Limb (tissue), 2 donors: ENCODE measurements around the gene COL7A1.

Source experiments
- DNase-seq, 2 donors: peaks; one replicate each; pipeline ENCODE4 v3.0.0-alpha.2; 2016; ENCODE audit errors: extremely low spot score in 2 of 2

The COL7A1 gene

GRCh38 chr3:48592519-48593087, 2.5 kb downstream of the COL7A1 start:
- DNase-seq, result no peak

GRCh38 chr3:48591886-48592518, 3.1 kb downstream of the COL7A1 start:
- no peak for DNase-seq

DNA sequence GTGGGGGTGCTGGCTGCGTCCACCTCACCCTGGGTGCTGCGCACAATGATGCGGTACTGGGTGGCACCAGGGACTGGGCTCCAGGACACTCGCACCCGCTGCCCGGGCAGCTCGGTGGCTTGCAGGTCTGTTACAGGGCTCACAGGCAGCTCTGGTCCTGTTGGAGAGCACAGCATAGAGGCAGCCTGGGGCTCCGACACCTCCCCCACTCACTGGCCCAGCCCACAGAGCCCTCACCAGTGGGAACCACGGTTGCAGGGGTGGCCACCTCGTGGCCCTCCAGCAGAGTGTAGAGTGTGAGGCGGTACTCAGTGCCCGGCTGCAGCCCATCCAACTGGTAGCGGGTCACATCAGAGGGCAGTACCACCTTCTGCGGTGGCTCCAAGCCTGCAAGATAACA, 3.7 kb downstream of the COL7A1 start:
- no peak for DNase-seq

- no peak for DNase-seq
Observed at GRCh38 chr3:48588230-48588629, 6.9 kb downstream of the COL7A1 start.

- DNase-seq, result no peak
Observed at GRCh38 chr3:48587686-48588085, 7.4 kb downstream of the COL7A1 start.

- DNase-seq, result no peak
Observed at GRCh38 chr3:48585411-48585810, 9.7 kb downstream of the COL7A1 start.

DNA sequence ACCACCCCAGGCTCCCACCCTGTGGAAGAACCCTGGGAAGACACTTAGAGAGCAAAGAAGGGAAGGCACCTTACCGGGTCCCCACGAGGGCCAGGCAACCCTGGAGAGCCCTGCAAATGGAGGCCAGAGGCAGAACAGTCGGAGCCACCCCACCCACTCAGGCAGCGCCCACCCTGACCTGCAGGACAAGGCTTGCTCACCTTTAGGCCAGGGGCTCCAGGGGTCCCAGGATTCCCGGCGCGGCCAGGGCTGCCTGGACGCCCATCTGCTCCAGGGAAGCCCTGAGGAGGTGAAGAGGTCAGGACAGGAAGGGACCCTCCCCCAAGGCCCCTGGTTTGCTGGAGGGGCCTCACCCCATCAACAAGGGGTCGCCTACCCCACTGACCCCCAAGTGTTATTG, 10.3 kb downstream of the COL7A1 start:
- DNase-seq, result no peak

DNA sequence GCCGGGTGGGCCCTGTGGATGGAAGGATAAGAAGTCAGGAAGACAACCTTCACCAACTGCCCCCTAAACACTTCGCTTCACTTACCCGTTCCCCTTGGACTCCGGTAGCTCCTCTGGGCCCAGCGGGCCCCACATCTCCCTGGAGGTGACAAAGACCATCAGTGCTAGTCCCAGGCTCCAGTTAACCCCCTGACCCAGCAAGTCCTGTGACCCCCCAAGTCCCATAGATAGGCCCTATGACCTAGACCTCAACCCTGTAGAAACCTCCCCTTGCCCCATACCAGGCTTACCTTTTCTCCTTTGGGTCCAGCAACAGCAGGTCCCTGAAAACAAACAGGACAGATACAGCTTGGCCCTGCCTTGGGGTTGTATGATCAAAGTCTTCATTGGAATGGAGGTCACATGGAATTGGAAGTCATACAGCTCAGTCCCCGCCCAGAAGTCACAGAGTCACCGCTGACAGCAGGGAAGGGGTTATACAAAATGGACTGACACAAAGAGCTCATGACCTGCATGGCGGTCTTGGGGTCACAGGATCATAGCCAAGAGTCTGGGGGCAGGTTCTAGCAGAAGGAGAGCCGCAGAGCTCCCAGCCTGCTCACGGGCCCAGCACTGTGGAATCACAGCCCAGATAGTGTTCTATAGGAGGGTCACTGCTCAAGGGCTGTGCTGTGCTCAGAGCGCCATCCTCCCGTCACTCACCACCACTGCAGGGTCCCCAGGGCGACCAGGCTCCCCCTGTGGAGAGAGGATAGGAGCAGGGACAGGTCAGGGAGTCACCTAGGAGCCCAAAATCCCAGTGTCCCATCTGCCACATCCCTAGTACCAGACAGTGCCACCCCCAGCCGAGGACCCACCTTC, 13.3 kb downstream of the COL7A1 start:
- no peak for DNase-seq

DNA sequence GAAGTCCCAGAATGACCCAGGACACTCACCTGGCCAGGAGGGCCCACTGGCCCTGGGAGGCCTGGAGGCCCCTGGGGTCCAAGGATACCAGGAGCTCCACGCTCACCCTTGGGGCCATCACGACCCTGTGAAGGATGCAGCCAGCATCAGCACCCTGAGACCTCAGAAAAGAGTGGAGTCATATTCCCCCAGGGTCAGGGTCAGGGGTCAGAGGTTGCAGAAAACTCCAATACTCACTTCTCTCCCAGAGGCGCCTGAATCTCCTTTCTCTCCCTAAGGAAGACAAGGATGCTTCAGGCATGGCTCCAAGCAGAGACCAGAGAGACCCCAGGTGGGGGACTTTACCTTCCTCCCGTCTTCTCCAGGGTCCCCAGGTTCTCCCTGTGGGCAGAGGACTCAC, 18.5 kb downstream of the COL7A1 start:
- DNase-seq, result no peak

DNA sequence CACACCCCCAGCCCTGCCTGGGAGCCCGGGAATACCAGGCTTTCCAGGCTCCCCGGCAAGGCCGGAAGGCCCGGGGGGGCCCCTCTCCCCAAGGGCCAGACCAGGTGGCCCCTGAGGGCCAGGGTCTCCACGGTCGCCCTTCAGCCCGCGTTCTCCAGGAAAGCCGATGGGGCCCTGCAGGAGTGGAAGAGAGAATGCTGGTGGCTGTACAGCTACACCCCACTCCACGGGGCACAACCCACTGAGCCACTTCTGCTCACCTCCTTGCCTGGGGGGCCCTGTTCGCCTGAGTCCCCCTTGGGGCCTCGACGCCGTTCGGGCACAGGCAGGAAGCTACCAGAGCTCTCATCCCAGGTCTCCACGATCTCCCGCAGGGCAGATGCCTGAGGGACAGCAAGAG, 19.8 kb downstream of the COL7A1 start:
- DNase-seq, result no peak

- no peak for DNase-seq
Observed at GRCh38 chr3:48573973-48574585, 21.1 kb downstream of the COL7A1 start.

GRCh38 chr3:48572517-48572916, 22.6 kb downstream of the COL7A1 start:
- no peak for DNase-seq

DNA sequence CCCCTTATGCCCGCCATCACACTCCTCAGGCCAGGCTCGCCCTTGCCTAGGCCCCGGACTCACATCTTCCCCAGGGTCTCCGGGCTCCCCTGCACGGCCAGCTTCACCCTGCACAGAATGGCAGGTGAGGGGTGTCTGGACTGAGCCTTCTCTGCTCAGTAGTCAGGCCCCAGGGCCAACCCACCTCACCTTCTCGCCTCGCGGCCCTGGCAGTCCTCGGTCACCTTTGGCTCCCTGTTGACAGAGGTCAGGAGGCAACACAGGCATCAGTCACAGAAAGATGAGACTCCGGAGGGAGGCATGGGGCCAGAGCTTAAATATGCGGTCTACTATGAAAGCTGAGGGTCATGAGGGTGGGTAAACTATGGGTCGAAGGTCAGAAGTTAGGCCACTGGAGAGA, 23.2 kb downstream of the COL7A1 start:
- no peak for DNase-seq

GRCh38 chr3:48569808-48570450, 25.2 kb downstream of the COL7A1 start:
- no peak for DNase-seq

DNA sequence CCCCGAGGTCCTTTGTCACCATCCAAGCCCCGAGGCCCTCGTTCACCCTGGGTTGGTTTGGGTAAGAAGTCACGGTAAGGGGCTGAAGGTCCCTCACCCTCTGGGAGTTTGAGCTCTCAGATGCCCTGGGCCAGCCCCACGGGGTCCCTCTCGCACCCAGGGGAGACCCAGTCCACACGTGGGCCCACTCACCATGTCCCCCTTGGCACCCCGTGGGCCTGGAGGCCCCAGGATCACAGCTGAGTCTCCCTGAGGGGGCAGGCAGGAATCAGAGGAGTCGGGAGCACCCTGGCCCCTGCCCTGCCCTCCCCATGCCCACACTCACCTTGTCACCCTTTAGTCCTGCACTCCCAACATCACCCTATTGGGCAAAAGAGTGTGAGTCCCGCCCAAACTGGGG, 25.7 kb downstream of the COL7A1 start:
- no peak for DNase-seq

GRCh38 chr3:48568476-48568875, 26.7 kb downstream of the COL7A1 start:
- no peak for DNase-seq

- DNase-seq, result no peak
Observed at GRCh38 chr3:48567500-48567899, 27.6 kb downstream of the COL7A1 start.

DNA sequence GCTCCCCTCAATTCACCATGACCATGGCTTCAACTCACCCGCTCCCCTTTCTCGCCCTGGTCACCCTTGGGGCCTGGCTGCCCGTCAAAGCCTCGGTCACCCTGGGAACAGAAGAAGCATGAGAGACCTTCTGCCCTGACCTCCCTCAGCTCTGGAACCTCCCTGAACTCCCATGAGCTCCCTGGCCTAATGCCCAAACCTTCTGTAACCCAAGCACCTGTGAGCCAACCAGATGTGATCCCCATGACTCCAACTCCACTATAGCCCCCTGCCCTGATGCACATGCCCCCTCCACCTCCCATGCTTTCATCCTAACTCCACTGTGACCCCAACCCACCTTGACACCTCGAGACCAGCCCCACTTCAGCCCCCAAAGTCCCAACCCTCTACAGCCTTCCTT, 28.0 kb downstream of the COL7A1 start:
- DNase-seq, result no peak

DNA sequence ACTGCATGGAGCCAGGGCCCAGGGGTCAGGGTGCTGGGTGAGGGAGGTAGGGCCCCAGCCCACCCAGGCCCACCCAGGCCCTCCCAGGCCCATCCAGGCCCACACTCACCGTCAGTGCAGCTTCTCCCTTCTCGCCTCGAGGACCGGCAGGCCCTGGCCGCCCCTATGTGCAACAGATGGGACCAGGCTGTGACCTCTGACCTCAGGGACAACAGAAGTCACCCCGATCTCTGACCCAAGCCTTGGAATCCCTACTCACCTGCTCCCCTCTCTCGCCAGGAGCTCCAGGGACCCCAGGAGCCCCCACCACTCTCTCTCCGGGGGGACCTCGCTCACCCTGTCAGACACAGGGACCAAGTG, 28.7 kb downstream of the COL7A1 start:
- DNase-seq, result no peak

DNA sequence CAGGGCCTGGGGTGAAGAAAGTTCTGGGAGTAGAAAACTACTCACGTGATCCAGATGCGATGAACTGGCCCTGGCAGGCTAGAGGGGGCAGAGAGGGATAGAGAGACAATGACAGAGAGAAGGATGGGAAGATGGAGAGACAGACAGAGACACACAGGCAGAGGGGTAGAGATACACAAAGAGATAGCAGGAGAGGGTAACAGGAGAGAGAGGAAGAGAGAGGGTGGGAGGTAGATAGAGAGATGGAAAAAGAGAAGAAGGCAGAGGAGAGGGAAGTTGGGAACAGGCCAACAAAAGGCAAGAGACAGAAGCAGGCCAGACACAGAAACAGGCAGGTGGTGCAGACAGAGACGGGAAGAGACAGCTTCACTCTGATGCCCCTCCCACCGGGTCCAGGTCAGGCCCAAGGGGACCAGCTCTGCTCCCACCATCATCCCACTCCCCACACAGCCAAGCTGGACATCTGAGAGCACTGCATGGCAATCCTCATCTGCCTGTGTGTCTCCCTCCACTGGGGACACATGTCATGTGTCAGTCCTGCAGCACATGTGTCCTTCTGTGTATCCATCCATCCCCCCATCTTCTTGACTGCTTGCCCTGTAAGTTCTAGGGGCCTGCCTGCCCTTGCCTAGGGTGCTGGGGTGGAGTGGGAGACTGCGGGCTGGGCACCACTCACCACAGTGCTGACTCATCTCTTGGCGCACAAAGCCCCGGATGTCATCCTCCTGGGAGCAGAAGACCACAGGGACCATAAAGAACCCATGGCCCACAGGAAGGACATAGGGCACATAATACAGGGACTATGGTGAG, 29.3 kb downstream of the COL7A1 start:
- no peak for DNase-seq

- DNase-seq, result no peak
Observed at GRCh38 chr3:48565186-48565585, 29.9 kb downstream of the COL7A1 start.
